GM12801 (cell line): ENCODE data around the gene MGMT.

Experiments used
- TF ChIP-seq, protein P1 (sequence below): IDR thresholded peaks from one replicate; pipeline ENCODE4 v1.5.1; 2011; ENCODE audit warnings: control low read depth; ENCODE audit not compliant: insufficient read length; ENCODE audit errors: extremely low read depth

Gene MGMT

DNA sequence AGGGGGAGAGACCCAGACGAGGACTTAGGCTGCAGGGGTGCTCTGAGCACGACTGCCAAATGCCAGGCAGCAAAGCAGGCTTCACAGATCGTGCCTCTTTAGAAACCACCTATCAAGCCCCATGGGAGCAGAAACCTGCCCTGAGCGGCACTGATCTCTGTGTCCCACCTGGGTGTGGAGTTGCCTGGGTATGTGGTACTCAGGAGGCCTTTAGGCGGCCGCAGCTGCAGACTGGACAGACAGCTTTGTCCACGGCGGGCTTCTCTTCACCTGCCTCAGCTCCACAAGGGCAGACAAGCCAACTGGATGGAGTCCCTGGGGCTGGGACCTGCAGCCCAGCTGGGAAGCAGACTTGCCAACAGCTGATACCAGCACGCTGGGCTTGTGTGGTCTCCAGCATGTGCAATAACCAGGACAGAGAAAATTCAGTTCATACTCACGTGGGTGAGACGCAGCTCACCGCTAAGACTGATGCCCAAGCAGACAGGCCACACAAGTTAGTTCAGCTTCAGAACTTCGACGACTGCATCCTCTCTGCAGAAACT is 333.8 kb downstream of the MGMT start:
- TF ChIP-seq, protein P1, sequence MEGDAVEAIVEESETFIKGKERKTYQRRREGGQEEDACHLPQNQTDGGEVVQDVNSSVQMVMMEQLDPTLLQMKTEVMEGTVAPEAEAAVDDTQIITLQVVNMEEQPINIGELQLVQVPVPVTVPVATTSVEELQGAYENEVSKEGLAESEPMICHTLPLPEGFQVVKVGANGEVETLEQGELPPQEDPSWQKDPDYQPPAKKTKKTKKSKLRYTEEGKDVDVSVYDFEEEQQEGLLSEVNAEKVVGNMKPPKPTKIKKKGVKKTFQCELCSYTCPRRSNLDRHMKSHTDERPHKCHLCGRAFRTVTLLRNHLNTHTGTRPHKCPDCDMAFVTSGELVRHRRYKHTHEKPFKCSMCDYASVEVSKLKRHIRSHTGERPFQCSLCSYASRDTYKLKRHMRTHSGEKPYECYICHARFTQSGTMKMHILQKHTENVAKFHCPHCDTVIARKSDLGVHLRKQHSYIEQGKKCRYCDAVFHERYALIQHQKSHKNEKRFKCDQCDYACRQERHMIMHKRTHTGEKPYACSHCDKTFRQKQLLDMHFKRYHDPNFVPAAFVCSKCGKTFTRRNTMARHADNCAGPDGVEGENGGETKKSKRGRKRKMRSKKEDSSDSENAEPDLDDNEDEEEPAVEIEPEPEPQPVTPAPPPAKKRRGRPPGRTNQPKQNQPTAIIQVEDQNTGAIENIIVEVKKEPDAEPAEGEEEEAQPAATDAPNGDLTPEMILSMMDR = no peak

DNA sequence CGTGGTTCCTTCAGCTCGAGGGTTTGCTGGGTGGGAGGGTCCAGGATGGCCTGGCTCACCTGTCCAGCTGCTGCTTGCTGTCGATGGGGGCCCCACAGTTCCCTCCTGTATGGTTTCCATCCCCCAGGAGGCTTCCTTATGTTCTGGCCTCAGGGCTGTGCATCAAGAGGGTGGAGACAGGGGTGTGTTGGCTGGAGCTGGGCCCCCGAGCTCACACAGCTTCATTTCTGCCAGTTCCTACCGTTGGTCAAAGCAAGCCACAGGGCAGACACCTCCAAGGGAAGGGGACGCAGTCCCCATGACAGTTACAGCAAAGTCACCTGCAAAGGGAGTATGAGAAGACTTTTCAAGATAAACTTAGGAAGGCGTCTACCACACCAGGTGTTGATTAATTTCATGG is 340.2 kb downstream of the MGMT start:
- TF ChIP-seq, protein P1 = no peak

DNA sequence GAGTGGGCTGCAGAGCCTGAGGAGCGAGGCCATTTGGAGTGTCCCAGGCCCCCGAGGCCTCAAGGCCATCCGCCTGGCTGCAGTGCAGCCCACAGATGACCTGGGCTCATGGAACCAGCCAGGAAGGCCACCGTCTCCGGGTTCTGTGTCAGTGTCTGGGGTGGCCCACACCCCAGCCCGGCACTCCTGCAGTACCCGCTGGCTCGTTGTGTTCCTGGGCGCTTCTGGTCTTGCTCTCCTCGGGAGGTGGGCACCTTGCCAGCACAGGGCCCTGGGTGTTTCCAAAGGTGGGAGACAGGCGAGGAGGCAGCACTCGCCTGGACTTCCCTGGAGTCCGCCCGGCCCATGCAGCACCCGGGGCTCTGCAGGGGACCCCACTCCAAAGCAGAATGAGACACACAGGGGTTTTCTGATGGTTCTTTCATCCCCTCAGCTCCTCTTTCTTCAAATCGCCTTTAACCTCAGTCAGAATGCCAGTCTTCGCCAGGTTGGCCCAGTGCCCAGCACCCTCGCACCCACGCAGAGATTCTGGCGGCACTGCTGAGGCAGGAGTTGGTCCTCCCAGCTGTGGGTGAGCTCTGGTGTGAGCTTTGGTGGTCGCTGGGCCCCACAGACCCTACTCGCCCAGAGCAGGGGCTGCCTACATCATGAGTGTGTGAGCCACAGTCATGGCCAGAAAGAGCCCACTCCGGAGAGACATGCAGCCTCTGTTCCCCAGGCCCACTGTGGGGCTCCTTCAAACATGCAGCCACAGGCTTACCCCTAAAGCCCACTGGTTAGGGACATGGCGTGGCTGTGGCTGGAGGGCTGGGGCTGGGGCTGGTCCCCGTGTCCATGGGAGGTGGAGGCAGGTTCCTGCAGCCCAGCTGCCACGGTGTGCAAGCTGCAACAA is 341.3 kb downstream of the MGMT start:
- TF ChIP-seq, protein P1 = no peak

DNA sequence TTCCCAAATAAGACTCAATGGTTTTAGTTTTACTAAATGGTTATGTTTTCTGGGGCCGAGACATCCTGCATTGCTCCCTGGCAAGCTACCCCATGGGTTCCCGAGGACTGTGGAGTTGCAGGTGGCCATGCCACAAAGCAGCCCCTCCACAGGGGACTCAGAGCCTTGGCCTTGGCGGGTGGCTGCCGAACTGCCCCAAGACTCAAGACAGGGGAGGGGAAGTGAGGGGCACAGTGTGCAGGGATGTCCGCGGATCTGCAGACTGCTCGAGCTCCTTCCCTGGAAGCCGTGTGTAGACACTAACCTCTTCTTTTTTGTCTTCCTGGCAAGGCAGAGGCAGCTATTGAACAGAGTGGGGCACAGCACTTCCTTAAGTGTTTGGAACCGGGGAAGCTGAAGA is 342.4 kb downstream of the MGMT start:
- TF ChIP-seq, protein P1 = no peak

DNA sequence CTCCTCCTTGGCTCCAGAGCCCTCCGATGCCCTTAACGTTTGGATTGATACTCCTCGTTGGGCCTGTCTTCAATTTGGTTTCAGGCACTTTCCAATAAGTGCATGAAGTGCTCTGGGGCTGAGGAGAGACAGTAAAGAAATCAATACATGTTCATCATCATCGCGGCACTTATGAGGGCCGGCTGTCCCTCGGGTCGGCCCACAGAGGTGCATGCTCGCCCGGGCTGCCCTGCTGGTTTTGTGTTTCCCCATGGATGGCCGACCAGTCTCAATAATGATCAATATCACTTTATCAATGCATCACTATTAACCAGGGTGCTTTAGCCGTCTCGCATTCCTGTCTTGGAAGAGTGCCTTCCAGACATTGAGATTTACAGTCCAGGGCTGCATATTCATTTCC is 342.8 kb downstream of the MGMT start:
- TF ChIP-seq, protein P1 = no peak

DNA sequence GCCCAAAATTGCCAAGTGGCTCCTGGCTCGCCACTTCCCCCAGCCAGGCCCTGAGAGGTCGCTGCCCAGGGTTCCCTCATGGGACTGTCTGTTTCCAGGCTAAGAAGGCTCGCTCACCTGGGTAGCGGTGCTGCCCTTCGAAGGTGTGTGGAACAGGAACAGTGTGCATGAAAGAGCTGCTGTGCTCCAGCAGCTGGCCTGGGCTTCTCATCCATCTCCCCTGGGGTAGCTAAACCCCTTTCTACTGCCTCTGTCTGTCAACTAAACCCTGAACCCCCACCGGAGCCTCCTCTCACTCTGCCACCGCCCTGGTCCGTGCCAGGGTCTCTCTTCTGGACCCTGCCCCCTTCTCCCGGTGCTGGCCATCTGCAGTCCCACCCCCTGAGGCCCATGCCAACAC is 344.2 kb downstream of the MGMT start:
- TF ChIP-seq, protein P1 = no peak

DNA sequence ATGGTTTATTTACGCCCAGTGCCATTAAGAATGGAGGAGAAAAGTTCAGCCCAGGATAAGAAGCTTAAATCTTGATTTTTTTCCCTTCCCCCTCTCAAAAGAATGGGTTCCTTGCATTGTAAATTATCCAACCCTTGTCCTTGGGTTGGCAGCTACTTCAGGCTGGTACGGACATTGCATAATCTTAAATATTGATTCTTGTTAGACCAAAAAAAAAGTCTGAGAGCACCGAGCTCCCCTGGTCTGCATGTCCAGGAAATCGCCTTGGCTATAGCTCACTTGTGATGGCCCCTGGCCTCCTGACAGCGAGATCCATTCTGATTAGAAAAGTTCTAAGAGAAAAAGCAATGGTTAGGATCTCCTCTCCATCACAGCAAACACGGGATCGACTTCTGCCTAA is 345.4 kb downstream of the MGMT start:
- TF ChIP-seq, protein P1 = no peak
